GM12878 (cell line): Measurements from ENCODE around the gene CSMD2.

Source experiments
- BMI1 ChIP-seq: fragments of 450-650 bp; IDR thresholded peaks from 2 replicates; pipeline ENCODE4 v1.6.1; 2016; ENCODE audit warnings: mild to moderate bottlenecking, moderate library complexity, borderline replicate concordance
- CTCF ChIP-seq, 3 experiments: IDR thresholded peaks in 2 of 3; conservative IDR thresholded peaks in 1 of 3; 2 replicates each; pipeline ENCODE4 v1.5.1; 2011; ENCODE audit warnings: low read depth in 3 of 3, low read length in 3 of 3, mild to moderate bottlenecking in 3 of 3, control low read depth in 2 of 3, moderate library complexity in 2 of 3, inconsistent platforms in 1 of 3, mixed read lengths in 1 of 3; ENCODE audit not compliant: control insufficient read depth in 2 of 3, insufficient read depth in 1 of 3; ENCODE audit errors: extremely low read depth in 1 of 3
- EZH2 ChIP-seq: IDR thresholded peaks from 2 replicates; pipeline ENCODE4 v1.6.1; 2012; ENCODE audit warnings: low read depth, mild to moderate bottlenecking, control low read depth, inconsistent platforms, low read length, borderline replicate concordance; ENCODE audit not compliant: control insufficient read depth
- MYC ChIP-seq: IDR thresholded peaks from 2 replicates; pipeline ENCODE4 v1.6.1; 2011; ENCODE audit warnings: mild to moderate bottlenecking, low read length, moderate library complexity, inconsistent platforms; ENCODE audit not compliant: insufficient read depth, insufficient replicate concordance, insufficient read length, severe bottlenecking
- SMC3 ChIP-seq: IDR thresholded peaks from 2 replicates; pipeline ENCODE4 v1.6.1; 2011; ENCODE audit warnings: low read length, improper control_type of control experiment, borderline replicate concordance

GRCh38 chr1:33818071-33818470 lies 347.0 kb downstream of the CSMD2 start:
- TF ChIP-seq BMI1 = no peak
- TF ChIP-seq EZH2 = no peak
- no peak for TF ChIP-seq SMC3
- no peak for TF ChIP-seq MYC
- TF ChIP-seq CTCF (IDR thresholded peaks at IDR 0.05 in 2 of 3, conservative IDR thresholded peaks at IDR 0.05 in 1 of 3; ENCODE audit: control insufficient read depth in 2 of 3, extremely low read depth in 1 of 3, insufficient read depth in 1 of 3, low read depth in 3 of 3, low read length in 3 of 3) = no peak
